ENCODE results near the gene IMPDH2. TPM values are rescaled to one million over a fixed set of nuclear protein-coding genes. Genes with fewer than 3 reads are reported as not detected.
"Not testable (repeated sequence)": the region's sequence is repeated elsewhere in the genome, so short reads cannot be mapped to it uniquely, and the experiment has no call there.

IMPDH2 gene
- total RNA-seq, 1 donor from 2014 or later, result 190 TPM

DNA sequence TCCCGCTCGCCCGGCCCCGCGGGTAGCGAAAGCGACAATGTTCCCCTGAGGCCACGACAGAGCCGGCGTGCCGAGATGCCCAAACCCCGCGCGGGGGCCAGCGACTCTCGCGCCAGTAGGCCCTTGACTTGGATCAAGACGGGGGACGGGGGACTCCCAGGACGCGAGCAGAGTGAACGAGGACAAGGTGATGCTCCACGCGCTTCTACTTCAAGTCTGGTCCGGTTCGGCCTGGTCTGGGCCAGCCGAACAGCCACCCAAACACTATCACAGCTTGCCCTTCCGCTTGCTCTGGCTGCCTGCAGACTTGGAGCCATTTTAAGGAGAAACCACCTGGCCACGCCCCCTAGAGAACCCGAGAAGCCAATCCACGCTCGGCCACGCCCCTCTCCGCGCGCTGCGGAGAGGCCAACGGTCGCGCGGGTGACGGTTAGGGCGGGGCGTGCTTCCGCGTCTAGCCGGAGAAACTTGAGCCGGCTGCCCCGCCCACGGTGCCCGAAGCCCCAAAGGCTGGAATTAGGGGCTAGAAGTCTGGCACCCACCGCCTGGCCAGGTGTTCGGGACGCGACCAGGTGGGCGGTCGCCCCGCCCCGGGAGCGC, 7.9 kb downstream of the IMPDH2 start:
- DNase-seq, result peak; percentile 95

DNA sequence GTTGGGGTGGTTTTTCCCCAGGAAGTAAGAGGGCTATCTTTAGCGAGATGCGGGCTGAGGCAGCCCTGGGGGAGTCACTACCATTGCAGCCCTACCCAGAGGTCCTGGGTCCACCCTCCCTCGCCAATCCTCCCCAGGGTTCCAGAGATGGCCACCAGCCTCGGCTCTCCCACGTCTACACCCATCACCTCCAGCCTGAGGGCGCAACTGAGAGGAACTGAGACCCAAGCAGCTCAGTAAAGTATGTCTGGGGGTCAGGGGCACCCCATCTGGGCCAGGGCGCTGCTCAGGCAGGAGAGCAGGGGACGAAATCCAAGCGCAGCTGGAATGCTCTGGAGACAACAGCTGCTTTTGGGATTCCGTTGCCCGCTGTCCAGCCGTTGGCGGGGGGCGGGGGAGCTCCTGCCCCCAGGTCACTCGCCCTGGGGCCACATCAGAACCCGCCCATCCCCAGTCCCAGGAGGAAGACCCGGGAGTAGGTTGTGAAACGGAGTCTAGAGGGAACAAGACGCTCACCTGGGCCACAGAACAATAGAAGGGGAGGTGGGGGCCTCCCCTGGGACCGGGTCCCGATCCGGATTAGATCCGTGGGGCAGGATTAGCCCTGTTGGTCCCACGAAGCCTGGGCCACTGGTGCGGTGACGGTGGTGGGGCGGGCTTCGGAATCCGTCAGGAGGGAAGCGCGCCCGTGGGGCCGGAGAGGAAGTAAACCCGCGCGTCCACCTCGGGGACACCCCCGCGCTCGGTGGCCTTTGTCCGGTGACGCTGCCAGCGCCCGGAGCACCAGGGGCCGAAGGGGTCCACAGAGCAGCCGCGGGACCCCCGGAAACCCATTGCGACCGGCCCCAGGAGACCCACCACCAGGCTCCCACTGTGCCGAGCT, 8.6 kb downstream of the IMPDH2 start:
- DNase-seq, result no peak

- DNase-seq, result no peak
Observed at GRCh38 chr3:49019941-49020329, 9.3 kb downstream of the IMPDH2 start.

- DNase-seq, result no peak
Observed at GRCh38 chr3:49018707-49019006, 10.5 kb downstream of the IMPDH2 start.

GRCh38 chr3:49017971-49018706, 11.1 kb downstream of the IMPDH2 start, which contains the start of gene DALRD3:
Gene DALRD3 (minus strand): TSS chr3:49018580. CDS start chr3:49018564, 16 bp downstream.
- DNase-seq, result peak; percentile 63

DNA sequence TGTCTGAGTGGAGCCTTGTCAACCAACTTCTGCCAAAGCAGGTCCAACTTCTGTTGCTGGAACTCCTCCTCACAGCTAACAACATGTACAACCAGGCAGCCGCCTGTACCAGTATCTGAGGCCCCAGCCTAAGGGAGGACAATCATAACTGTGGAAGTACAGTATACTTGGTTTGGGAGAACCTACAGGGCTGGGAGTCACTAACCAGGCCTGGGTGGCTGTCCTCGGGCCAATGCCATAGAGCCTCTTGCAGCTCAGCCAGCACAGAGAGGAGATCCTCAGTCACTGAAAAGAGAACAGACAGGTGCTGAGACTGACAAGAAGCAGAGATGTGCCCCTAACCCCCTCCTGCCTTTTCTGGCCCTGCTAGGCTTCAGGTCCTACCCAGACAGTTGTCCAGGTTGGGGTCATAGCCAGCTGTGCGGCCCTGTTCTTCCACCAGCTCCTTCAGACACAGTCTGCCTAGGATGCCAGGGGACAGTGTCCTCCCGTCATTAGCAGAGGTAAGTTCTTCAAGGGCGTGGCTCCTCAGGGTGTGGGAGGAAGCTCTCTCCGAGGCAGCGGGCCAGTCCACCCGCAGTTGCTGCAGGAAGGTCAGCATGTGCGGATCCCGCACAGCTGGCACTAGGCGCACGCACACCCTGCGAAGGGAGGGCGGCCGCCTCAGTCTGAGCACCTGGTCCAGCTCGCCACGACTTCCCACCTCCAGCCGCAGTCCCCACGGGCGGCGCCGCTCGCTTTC, 11.8 kb downstream of the IMPDH2 start:
- no peak for DNase-seq

DNA sequence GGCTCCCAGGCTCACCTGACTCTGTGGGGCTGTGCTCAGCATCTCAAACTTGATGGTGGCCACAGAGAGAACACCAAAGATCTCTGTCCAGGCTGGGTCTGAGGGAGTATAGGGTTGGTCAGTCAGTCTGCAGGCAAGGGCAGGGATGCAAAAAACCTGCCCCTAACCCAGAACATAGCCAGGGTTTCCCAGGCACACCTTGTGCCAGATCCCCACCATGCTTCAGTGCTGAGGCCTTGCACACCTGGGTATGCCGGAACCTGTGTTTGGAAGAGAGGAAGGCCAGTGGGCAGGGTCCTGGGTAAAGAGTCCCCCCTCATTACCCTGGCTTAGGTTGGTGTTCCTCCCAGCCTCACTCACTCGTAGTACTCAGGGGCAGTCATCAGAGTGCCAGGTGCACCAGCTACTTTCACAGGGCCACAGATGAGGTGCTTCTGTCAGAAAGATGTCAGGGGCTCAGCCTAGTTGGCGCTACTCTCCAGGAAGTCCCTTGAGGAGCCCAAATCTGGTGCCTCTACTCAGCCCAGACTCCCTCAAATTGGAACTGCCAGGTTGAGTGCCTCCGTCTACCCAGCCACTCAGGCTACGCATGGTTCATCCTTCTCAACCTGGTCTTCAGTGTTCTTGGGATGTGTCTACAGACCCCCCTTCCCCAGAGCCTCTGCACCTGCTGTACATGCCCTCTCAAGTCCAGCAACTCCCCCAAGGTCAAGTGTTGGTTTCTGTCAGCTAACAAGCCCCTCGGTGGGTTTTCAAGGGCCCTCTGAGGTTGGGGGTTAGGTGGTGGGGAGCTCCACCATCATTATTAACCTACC, 12.6 kb downstream of the IMPDH2 start:
- DNase-seq, result no peak

DNA sequence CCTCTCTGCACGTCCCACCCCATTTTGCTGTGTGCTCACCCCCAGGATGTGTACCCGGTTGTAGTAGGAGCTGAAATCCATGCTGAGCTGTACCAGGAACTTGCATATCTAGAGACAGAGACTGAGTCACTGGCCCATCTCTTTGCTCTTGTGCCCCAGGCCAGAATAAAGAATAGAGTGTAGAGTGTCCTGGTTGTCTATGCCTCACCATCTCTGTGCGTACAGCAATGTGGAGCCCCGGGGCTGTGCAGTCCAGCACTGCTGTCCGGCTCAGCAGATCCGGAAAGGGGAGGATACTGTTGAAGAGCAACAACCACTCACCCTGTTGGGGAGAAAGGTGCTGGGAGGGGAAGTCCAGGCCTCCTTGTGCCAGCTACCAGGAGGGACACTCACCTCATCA, 13.4 kb downstream of the IMPDH2 start:
- no peak for DNase-seq

DNA sequence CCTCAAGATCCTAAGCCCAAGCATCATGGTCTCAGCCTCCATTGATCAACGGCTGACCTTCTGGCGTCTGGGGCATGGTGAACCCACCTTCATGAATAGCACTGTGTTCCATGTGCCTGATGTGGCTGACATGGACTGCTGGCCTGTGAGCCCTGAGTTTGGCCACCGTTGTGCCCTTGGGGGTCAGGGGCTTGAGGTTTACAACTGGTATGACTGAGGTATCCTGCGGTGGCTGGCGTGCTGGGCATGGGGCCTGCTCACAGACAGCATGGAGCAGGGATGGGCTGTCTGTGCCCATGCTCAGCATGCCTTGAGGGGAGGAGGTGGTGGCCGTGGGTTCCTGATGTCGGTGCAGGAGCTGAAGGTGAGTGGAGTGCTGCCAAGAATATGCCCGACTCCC, 14.1 kb downstream of the IMPDH2 start:
- DNase-seq, result no peak

GRCh38 chr3:49013738-49014660, 15.2 kb downstream of the IMPDH2 start:
- DNase-seq, result no peak

DNA sequence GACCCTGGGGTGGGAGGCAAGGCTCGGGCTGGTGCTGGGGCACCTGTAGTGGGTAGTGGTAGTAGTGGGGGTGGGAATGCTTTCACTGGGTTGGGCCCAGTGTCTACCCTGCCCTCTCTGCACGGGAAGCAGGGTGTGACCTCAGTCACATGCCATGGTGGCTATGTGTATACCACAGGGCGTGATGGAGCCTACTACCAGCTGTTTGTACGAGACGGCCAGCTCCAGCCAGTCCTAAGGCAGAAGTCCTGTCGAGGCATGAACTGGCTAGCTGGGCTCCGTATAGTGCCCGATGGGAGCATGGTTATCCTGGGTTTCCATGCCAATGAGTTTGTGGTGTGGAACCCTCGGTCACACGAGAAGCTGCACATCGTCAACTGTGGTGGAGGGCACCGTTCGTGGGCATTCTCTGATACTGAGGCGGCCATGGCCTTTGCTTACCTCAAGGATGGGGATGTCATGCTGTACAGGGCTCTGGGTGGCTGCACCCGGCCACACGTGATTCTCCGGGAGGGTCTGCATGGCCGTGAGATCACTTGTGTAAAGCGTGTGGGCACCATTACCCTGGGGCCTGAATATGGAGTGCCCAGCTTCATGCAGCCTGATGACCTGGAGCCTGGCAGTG, 16.0 kb downstream of the IMPDH2 start:
- DNase-seq, result no peak

- DNase-seq, result no peak
Observed at GRCh38 chr3:49012441-49013017, 16.7 kb downstream of the IMPDH2 start.

DNA sequence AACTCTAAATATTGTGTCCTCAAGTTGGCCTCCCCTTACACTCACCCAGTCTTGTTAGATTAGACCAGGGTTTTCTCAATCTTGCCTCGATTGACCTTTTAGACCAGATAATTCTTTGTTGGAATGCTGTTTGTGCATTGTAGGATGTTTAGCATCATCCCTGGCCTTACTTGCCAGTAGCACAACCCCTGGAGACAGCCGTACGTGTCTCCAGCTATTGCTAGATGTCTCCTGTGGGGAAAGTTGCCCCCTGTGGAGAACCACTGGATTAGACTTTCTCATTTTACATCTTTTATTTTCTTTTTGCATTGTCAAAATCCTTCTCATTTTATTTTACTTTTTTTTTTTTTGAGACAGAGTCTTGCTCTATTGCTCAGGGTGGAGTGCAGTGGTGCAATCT, 19.8 kb downstream of the IMPDH2 start:
- DNase-seq, result no peak

GRCh38 chr3:49008627-49009026, 20.6 kb downstream of the IMPDH2 start:
- DNase-seq, result not testable (repeated sequence)

DNA sequence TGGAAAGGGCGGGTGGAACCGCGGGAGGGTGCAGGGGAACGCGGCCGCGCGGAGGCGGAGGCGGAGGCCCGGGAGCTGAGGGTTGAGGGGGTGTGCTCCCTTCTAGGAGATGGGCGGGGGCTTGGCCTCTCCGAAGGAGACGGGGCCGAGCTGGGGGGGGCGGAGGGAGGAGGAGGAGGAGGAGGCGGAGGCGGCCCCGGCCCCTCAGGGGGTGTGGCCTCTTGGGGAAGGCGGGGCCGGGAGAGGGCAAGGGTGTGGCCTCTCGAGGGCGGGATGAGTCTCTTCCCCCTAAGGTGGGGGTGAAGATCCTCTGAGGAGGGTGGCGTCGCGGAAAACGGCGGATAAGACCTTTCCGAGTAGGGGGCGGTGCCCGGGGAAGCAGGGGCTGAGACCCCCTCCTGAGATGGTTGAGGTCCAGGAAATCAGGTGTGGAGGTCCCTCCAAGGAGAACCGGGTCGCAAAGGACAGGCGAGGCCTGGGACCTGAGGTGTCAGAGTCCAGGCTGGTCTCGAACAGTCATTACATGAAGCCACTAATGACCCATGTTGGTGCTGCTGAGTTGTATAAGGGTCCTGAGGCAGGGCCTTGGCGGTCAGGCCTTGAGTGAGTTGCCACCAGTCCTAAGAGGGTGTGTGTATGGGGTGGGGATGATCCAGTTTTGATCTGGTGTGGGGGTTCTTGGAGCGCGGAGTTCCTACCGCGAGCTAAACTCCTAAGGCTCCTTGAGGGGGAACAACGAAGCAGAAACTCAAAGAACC, 21.2 kb downstream of the IMPDH2 start:
- peak; percentile 67 for DNase-seq

DNA sequence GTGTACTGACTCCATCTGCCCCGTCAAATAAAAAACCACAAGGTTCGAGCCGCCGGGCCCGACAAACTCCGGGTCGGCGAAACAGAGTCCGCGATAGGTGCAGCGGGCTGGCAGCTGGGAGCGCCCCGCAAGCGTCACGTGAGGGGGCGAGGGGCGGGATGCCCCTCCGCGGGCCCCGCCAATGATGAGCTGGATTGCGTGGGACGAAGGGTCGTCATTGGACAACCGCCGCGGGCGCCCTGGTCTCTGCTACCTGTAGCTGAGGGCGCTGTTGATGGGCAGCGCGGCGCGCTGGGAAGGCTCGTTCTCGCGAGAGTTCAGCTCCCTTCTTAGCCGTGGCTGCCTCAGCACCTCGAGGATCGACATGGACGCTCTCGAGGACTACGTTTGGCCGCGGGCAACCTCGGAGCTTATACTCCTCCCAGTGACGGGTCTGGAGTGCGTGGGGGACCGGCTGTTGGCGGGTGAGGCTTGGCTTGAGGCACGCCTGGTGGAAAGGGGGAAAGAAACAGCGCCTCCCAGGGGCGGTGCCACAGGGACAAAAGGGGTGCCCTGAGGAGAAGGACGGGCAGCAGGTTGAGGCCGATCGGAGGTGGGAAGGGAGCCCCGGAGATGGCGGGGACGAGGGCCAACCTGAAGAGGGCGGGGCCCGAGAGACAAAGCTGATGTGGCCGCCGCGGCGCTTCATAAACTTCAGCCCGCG, 22.0 kb downstream of the IMPDH2 start, which contains the start of gene WDR6:
WDR6 (plus strand) TSS at position 324 of the 703 bp plus-strand sequence; CDS start at position 365, 41 bp downstream.
- peak; percentile 90 for DNase-seq

DNA sequence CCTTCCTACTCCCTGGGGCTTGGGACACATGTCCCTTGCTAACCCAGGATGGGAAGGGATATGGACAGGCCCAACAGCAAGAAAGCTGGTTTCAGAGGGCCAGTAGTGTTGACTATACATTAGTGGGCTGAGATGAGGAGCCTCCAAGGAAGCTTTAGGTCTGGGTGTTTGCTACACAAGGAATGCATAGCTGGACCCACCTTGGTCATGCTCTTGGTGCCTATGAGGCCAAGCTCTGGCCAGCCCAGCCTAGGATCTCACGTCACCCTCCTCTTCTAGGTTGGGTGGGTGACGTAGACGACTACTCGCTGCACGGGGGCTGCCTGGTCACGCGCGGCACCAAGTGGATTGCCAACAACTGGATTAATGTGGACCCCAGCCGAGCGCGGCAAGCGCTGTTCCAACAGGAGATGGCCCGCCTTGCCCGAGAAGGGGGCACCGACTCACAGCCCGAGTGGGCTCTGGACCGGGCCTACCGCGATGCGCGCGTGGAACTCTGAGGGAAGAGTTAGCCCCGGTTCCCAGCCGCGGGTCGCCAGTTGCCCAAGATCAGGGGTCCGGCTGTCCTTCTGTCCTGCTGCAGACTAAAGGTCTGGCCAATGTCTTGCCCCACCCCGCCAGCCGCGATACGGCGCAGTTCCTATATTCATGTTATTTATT, 22.7 kb downstream of the IMPDH2 start:
- no peak for DNase-seq

Data from occipital lobe (tissue), 2 donors.